ENCODE measurements around the gene CA11. TPM values are rescaled to one million over a fixed set of nuclear protein-coding genes. Genes with fewer than 3 reads are reported as not detected.
A peak's percentile ranks its signal among the peaks of the same experiment; 100 is the strongest.
"Not testable (repeated sequence)": the region's sequence is repeated elsewhere in the genome, so short reads cannot be mapped to it uniquely, and the experiment has no call there.

The CA11 gene
- total RNA-seq (2021; fragmentation: NEBNext Ultra II Directional; extraction: Animal tissue kit (Norgen Biotek cat#: 25700)) = 1 to 10 TPM in 4 of 6 experiments, under 1 TPM in 2; 0.53 to 2.5 (median 1.4) TPM
- long read RNA-seq = 0 reads

DNA sequence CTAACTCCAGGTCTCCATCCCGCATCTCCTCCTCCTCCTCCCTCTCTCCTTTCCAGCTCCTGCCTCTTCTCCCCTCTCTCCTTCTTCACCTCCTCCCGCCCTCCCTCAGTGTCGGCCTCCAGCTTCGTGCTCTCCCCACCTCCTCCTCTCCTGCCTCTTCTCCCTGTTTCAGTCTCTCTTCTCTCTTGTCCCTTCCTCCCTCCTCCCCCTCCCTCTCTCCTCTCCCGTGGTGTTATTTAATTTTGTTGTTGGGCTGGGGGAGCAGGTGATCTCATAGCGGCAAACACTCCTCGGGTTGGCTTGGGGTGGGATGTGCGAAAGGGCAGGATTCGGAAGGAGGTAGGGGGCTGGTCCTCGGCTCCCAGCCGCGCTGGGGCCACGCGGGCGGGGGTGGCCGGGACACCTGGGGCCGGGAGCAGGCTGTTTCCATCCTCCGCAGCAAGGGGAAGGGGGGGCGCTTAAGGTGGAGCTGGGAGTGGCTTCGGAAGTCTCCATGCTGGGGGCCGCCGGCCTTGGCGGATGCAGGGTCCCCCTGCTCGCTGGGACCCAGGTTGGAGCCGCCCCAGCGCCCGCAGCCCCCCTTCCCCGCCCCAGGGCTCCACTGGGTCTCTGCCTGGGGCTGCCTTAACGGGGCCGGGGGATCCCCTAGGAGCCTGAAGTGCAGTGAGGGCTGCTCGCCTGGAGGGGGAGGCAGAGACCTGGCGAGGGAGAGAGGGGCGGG lies at the start of gene CA11:
Gene CA11, minus strand, starts transcription at position 187 of the 721 bp plus-strand sequence. CDS start 555 bp downstream, outside the sequence.
- Mint-ChIP-seq H3K27me3 (ENCODE audit: insufficient read depth) (peaks cover 22% of the 10 kb centered on the region), H3K36me3 (ENCODE audit: low read depth) (no peaks in the 10 kb centered on the region), H3K9me3 (no peaks in the 10 kb centered on the region), H3K4me3 (peak within 1 kb of the TSS; percentile 69), H3K4me1 (ENCODE audit: low read depth) (peaks cover 21% of the 10 kb centered on the region), H3K27ac (no peak within 1 kb of the TSS; the same call in 1 of the 2 replicates)
- DNase-seq = peak; percentile 45
- TF ChIP-seq CTCF (IDR thresholded peaks at IDR 0.05) = peak; percentile 85

DNA sequence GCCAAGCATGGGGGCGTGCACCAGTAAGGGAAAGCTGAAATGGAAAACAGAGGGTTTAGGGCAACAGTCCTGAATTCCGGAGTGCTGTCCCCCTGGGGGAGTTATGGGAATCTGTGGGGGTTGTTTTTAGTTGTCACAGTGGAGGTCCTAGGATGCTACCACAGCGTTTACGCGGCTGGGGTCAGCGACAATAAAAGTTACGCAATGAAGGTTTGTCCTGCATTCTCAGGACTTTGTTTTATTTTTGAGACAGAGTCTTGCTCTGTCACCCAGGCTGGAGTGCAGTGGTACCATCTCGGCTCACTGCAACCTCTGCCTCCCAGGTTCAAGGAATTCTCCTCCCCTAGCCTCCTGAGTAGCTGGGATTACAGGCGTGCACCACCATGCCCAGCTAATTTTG lies 47.6 kb upstream of the CA11 start:
- peaks cover 19% of the 10 kb centered on the region for H3K27me3 Mint-ChIP-seq (ENCODE audit: insufficient read depth)
- not testable (repeated sequence) for DNase-seq; H3K9me3 Mint-ChIP-seq; H3K27ac Mint-ChIP-seq; H3K4me1 Mint-ChIP-seq (ENCODE audit: low read depth); H3K4me3 Mint-ChIP-seq; H3K36me3 Mint-ChIP-seq (ENCODE audit: low read depth)

GRCh38 chr19:48689449-48689848 lies 43.5 kb upstream of the CA11 start:
- DNase-seq = no peak
- peaks cover 21% of the 10 kb centered on the region for H3K27me3 Mint-ChIP-seq (ENCODE audit: insufficient read depth)
- H3K4me1 Mint-ChIP-seq (ENCODE audit: low read depth) = no peaks in the 10 kb centered on the region
- no peaks in the 10 kb centered on the region for H3K36me3 Mint-ChIP-seq (ENCODE audit: low read depth)
- no peak overlapping the region for H3K27ac Mint-ChIP-seq
- no peak overlapping the region for H3K4me3 Mint-ChIP-seq
- TF ChIP-seq CTCF (IDR thresholded peaks at IDR 0.05) = no peak
- H3K9me3 Mint-ChIP-seq = no peaks in the 10 kb centered on the region

DNA sequence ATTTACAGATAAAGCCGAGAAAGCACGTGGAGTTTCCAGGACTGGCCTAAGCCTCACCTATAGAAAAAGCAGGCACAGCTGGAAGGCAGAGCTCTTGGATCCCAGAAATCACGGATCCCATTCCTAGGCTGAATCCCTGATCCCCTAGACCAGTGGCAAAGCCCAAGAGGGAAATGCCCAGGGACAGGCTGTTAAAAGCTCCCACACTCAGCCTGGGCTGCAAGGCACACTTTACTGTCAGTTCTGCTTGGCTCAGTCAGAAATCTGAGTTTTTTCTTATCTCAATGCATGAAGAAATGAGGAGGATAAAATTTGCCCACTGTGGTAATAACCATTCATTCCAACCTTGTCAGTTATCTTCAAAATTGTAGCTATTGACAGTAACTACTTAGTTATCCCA lies 41.8 kb upstream of the CA11 start:
- no peak for DNase-seq
- H3K9me3 Mint-ChIP-seq = no peaks in the 10 kb centered on the region
- H3K27ac Mint-ChIP-seq = no peak overlapping the region
- H3K4me3 Mint-ChIP-seq = no peak overlapping the region
- peaks cover 18% of the 10 kb centered on the region for H3K27me3 Mint-ChIP-seq (ENCODE audit: insufficient read depth)
- no peaks in the 10 kb centered on the region for H3K4me1 Mint-ChIP-seq (ENCODE audit: low read depth)
- no peaks in the 10 kb centered on the region for H3K36me3 Mint-ChIP-seq (ENCODE audit: low read depth)
- no peak for TF ChIP-seq CTCF (IDR thresholded peaks at IDR 0.05)

DNA sequence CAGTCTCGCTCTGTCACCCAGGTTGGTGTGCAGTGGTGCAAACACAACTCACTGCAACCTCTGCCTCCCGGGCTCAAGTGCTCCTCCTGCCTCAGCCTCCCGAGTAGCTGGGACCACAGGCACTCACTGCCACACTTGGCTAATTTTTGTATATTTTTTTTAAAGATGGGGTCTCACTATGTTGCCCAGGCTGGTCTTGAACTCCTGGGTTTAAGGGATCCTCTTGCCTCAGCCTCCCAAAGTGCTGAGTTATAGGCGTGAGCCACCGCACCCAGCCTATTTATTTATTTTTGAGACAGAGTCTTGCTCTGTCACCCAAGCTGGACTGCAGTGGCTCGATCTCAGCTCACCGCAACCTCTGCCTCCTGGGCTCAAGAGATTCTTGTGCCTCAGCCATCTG lies 40.6 kb upstream of the CA11 start:
- not testable (repeated sequence) for H3K4me1 Mint-ChIP-seq (ENCODE audit: low read depth); H3K9me3 Mint-ChIP-seq; H3K27me3 Mint-ChIP-seq (ENCODE audit: insufficient read depth); H3K4me3 Mint-ChIP-seq; DNase-seq; H3K36me3 Mint-ChIP-seq (ENCODE audit: low read depth); H3K27ac Mint-ChIP-seq

DNA sequence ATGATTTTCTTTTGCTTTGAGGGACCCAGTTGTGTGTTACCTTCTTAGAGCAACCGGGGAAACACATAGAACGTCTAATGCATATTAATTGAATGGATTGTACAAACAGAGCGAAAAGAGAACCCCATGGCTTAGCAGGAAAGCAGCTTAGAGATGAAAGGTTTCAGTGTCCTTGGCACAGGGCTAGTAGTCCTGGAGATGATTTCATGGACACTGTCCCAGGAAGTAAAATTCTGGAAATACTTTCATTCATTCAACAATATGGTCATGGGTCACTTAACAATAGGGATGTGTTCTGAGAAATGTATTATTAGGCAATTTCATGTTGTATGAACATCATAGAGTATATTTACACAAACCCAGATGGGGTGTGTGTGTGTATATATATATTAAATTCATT lies 40.1 kb upstream of the CA11 start:
- no peak overlapping the region for H3K27ac Mint-ChIP-seq
- no peak for TF ChIP-seq CTCF (IDR thresholded peaks at IDR 0.05)
- DNase-seq = no peak
- no peaks in the 10 kb centered on the region for H3K36me3 Mint-ChIP-seq (ENCODE audit: low read depth)
- no peaks in the 10 kb centered on the region for H3K4me1 Mint-ChIP-seq (ENCODE audit: low read depth)
- H3K27me3 Mint-ChIP-seq (ENCODE audit: insufficient read depth) = peaks cover 9% of the 10 kb centered on the region
- H3K9me3 Mint-ChIP-seq = no peaks in the 10 kb centered on the region
- H3K4me3 Mint-ChIP-seq = no peak overlapping the region

Measured in HFFc6 (cell line).